Sigmoid colon (tissue), 7 donors: Measurements from ENCODE around the gene MYO5A. TPM values are rescaled to one million over a fixed set of nuclear protein-coding genes. Genes with fewer than 3 reads are reported as not detected.
"Not testable (repeated sequence)": the region's sequence is repeated elsewhere in the genome, so short reads cannot be mapped to it uniquely, and the experiment has no call there.

ENCODE experiments used
- DNase-seq: peaks from one replicate; pipeline ENCODE4 v3.0.0-alpha.2; 2019
- H3K27ac ChIP-seq, 4 donors: fragments of 200-600 bp; sonication (generic); one replicate each; pipeline ENCODE4 v1.5.1; 2016 to 2019; ENCODE audit warnings: mild to moderate bottlenecking in 1 of 4
- H3K27me3 ChIP-seq, 3 donors: fragments of 200-600 bp; sonication (generic); one replicate each; pipeline ENCODE4 v1.5.1; 2019; ENCODE audit warnings: mild to moderate bottlenecking in 1 of 3
- H3K36me3 ChIP-seq, 4 donors: fragments of 200-600 bp; sonication (generic); one replicate each; pipeline ENCODE4 v1.5.1; 2016 to 2019
- H3K4me1 ChIP-seq, 4 donors: fragments of 200-600 bp; sonication (generic); one replicate each; pipeline ENCODE4 v1.5.1; 2017 to 2019
- H3K4me3 ChIP-seq, 4 donors: fragments of 200-600 bp; sonication (generic); one replicate each; pipeline ENCODE4 v1.5.1; 2017 to 2019; ENCODE audit warnings: mild to moderate bottlenecking in 2 of 4, moderate library complexity in 1 of 4
- H3K9me3 ChIP-seq, 4 donors: fragments of 200-600 bp in 3 of 4; sonication (generic) in 3 of 4; one replicate each; pipeline versions ENCODE4 v1.5.1 to v1.6.1; 2013 to 2019
- CTCF ChIP-seq, 4 experiments: fragments of 450-650 bp in 3 of 4; fragments of 200-600 bp in 1 of 4; IDR thresholded peaks; one replicate each; pipeline ENCODE4 v1.5.1; 2016 to 2019; ENCODE audit warnings: antibody characterized with exemption in 4 of 4, mild to moderate bottlenecking in 3 of 4, moderate library complexity in 2 of 4
- EP300 ChIP-seq, 4 donors: sonication (generic); formaldehyde crosslinking; IDR thresholded peaks; one replicate each; pipeline ENCODE4 v1.6.1; 2017; ENCODE audit warnings: antibody characterized with exemption in 4 of 4
- POLR2A ChIP-seq, 2 donors: fragments of 450-650 bp; IDR thresholded peaks; one replicate each; pipeline ENCODE4 v1.6.1; 2016; ENCODE audit warnings: antibody characterized with exemption in 2 of 2, mild to moderate bottlenecking in 2 of 2, moderate library complexity in 2 of 2
- POLR2AphosphoS5 ChIP-seq, 4 donors: sonication (generic); formaldehyde crosslinking; IDR thresholded peaks; one replicate each; pipeline ENCODE4 v1.6.1; 2017; ENCODE audit warnings: antibody characterized with exemption in 4 of 4
- WGBS, 2 donors: extraction: QIAGEN DNeasy Blood & Tissue Kit; methylation state at CpG; one replicate each; pipeline ENCODE4 v1.1.7; 2013; 5-methylcytosine and 5-hydroxymethylcytosine counted together
- intact Hi-C: fragments of 100-400 bp; cut with DNase I; formaldehyde crosslinking; loops from one replicate; pipeline ENCODE4 v1.15.1; 2023
- polyA plus RNA-seq, 3 donors: library from polyadenylated mRNA; stranded (reverse); fragments of 200-250 nt; gene quantifications; one replicate each; pipeline ENCODE4 v1.2.3, GENCODE V29; 2013
- total RNA-seq, 4 donors: library from RNA; depleted of rRNA; stranded (reverse); fragments of >200 nt; gene quantifications; one replicate each; pipeline ENCODE4 v1.1.0, GENCODE V29; 2016
- donor health status: healthy with polysubstance abuse.
- donor health status: Bipolar disorder and iron deficiency.
- donor health status: healthy.

Gene MYO5A
- total and polyA plus RNA-seq, 7 donors: 2.1 to 46.0 (median 23.5) TPM

GRCh38 chr15:52567871-52568600 is 39.4 kb upstream of the MYO5A start:
- Histone ChIP-seq H3K9me3 (no peaks in the 10 kb centered on the region), H3K4me3 (peak overlapping the region; percentile 61 to 85 (median 80)), H3K27me3 (no peaks in the 10 kb centered on the region), H3K36me3 (no peaks in the 10 kb centered on the region), H3K4me1 (peaks cover 0 to 52% (median 48%) of the 10 kb centered on the region in 4 donors), H3K27ac (peak overlapping the region; percentile 91 to 97 (median 96))
- intact Hi-C loops: loop anchor here (1.0 to 5.0 kb wide), 4 partner anchors 39 to 946 kb away; partner anchors contain the start of genes ATOSA, DMXL2 and MYO5A
- no peak for DNase-seq
- TF ChIP-seq EP300 (IDR thresholded peaks at IDR 0.05): no peak
- no peak for TF ChIP-seq POLR2AphosphoS5 (IDR thresholded peaks at IDR 0.05)
- no peak for TF ChIP-seq POLR2A (IDR thresholded peaks at IDR 0.05)
- no peak for TF ChIP-seq CTCF (IDR thresholded peaks at IDR 0.05)
- 1 to 4% methylated on average over 25 of the region's 25 CpGs for WGBS, 2 donors

- Histone ChIP-seq H3K27ac (peak overlapping the region in 3 of 4 donors; percentile 91 to 97 (median 97)), H3K4me1 (peaks cover 0 to 60% (median 58%) of the 10 kb centered on the region in 4 donors), H3K27me3 (no peaks in the 10 kb centered on the region), H3K9me3 (no peaks in the 10 kb centered on the region), H3K4me3 (peak overlapping the region in 3 of 4 donors; percentile 61 to 85 (median 84)), H3K36me3 (no peaks in the 10 kb centered on the region)
- WGBS, 2 donors: 33 to 51% methylated on average over 4 of the region's 4 CpGs
- TF ChIP-seq EP300 (IDR thresholded peaks at IDR 0.05) (no peak), POLR2AphosphoS5 (IDR thresholded peaks at IDR 0.05) (no peak), CTCF (IDR thresholded peaks at IDR 0.05) (no peak), POLR2A (IDR thresholded peaks at IDR 0.05) (no peak)
- intact Hi-C loops: loop anchor here (1.0 to 5.0 kb wide), 3 partner anchors 112 to 945 kb away; partner anchors contain the start of genes ATOSA and DMXL2
- DNase-seq: no peak
These were observed 38.2 kb upstream of the MYO5A start for GRCh38 chr15:52566889-52567288.

- not testable (repeated sequence) for H3K9me3 ChIP-seq, H3K4me3 ChIP-seq, H3K27me3 ChIP-seq, H3K36me3 ChIP-seq, DNase-seq
- peaks cover 0 to 71% (median 69%) of the 10 kb centered on the region in 4 donors for H3K4me1 ChIP-seq
- H3K27ac ChIP-seq: peak overlapping the region in 1 of 4 donors; percentile 91
- intact Hi-C loops: loop anchor here (5.0 kb wide), 2 partner anchors 303 to 943 kb away; partner anchors contain the start of gene DMXL2
- WGBS, 2 donors: 90 to 91% methylated on average over 13 of the region's 13 CpGs
These were observed 37.0 kb upstream of the MYO5A start for GRCh38 chr15:52565417-52566358.

- intact Hi-C loops: no loop called here
- Histone ChIP-seq H3K9me3 (no peaks in the 10 kb centered on the region), H3K4me1 (peaks cover 0 to 90% (median 89%) of the 10 kb centered on the region in 4 donors), H3K27me3 (no peaks in the 10 kb centered on the region), H3K4me3 (no peak overlapping the region), H3K36me3 (no peaks in the 10 kb centered on the region), H3K27ac (no peak overlapping the region)
- DNase-seq: no peak
- WGBS, 2 donors: 86 to 90% methylated on average over 4 of the region's 4 CpGs
- TF ChIP-seq POLR2A (IDR thresholded peaks at IDR 0.05) (no peak), CTCF (IDR thresholded peaks at IDR 0.05) (no peak), EP300 (IDR thresholded peaks at IDR 0.05) (no peak), POLR2AphosphoS5 (IDR thresholded peaks at IDR 0.05) (no peak)
These were observed 34.9 kb upstream of the MYO5A start for GRCh38 chr15:52563501-52564060.
